HCT116 (cell line): ENCODE results near the gene LHX3. TPM values are rescaled to one million over a fixed set of nuclear protein-coding genes. Genes with fewer than 3 reads are reported as not detected.

ENCODE experiments used
- ATAC-seq: fragments of 200-7000 bp; cut with Tn5 transposase; 2 replicates; pipeline ENCODE4 v1.9.1; 2020; ENCODE audit warnings: mild to moderate bottlenecking, moderate library complexity
- BruUV-seq: library from RNA; stranded (reverse); fragments of 400-500 nt; replicated peaks from 2 replicates; lab custom pipeline; 2021; lab: Mats Ljungman, UMichigan
- CTCF ChIA-PET: fragments of 300-600 bp; sonication (Branson Sonifier 250); formaldehyde crosslinking; loops from one replicate; lab custom pipeline; 2021; ENCODE audit warnings: antibody characterized with exemption; lab: Charles Lee
- POLR2A ChIA-PET: fragments of 300-600, 350-600 bp; sonication (Branson Sonifier 250); formaldehyde crosslinking; loops from one replicate; lab custom pipeline; 2021; ENCODE audit warnings: antibody characterized with exemption; lab: Charles Lee
- RAD21 ChIA-PET, 2 experiments: fragments of 300-600 bp; sonication (Branson Sonifier 250); formaldehyde crosslinking; loops; one replicate each; lab custom pipeline; 2023; ENCODE audit warnings: low total read pairs in 2 of 2; ENCODE audit not compliant: uncharacterized antibody in 2 of 2, unreplicated experiment in 2 of 2, low non-redundant PET in 1 of 2; lab: Charles Lee
- DNase-seq: peaks from one replicate; pipeline ENCODE4 v3.0.0-alpha.2; 2010; ENCODE audit warnings: low read depth, low spot score
- H2AFZ ChIP-seq: fragments of 200-600 bp; shearing (Covaris generic), sonication (generic); 2 replicates; pipeline ENCODE4 v1.6.1; 2017; ENCODE audit warnings: low read depth, mixed run types, mixed read lengths, antibody characterized with exemption, low read length; ENCODE audit not compliant: poor library complexity, severe bottlenecking
- H3K27ac ChIP-seq: 2 replicates; pipeline ENCODE4 v1.5.1; 2012; ENCODE audit warnings: low read depth, low read length
- H3K27me3 ChIP-seq: fragments of 200-600 bp; sonication (generic); 2 replicates; pipeline ENCODE4 v1.6.1; 2016; ENCODE audit warnings: mixed run types, low read length, mixed read lengths; ENCODE audit not compliant: insufficient read depth
- H3K36me3 ChIP-seq, 2 experiments: fragments of 200-500 bp in 1 of 2; fragments of 200-600 bp in 1 of 2; sonication (Bioruptor generic) in 1 of 2; sonication (generic) in 1 of 2; 2 replicates each; pipeline versions ENCODE4 v1.5.1 to v1.6.1; 2014 to 2016; ENCODE audit warnings: low read length in 2 of 2, inconsistent platforms in 1 of 2, mixed read lengths in 1 of 2, mixed run types in 1 of 2; ENCODE audit not compliant: insufficient read depth in 2 of 2, control insufficient read depth in 1 of 2
- H3K4me1 ChIP-seq, 2 experiments: fragments of 200-600 bp in 1 of 2; sonication (generic) in 1 of 2; 2 replicates each; pipeline versions ENCODE4 v1.5.1 to v1.6.1; 2012 to 2017; ENCODE audit warnings: low read length in 2 of 2, inconsistent platforms in 1 of 2, mild to moderate bottlenecking in 1 of 2, mixed read lengths in 1 of 2, mixed run types in 1 of 2, moderate library complexity in 1 of 2; ENCODE audit not compliant: insufficient read depth in 2 of 2, control insufficient read depth in 1 of 2
- H3K4me2 ChIP-seq: fragments of 200-600 bp; sonication (generic); 2 replicates; pipeline ENCODE4 v1.6.1; 2017; ENCODE audit warnings: mixed run types, low read length, mixed read lengths
- H3K4me3 ChIP-seq, 2 experiments: fragments of 200-600 bp in 1 of 2; sonication (generic) in 1 of 2; replicated peaks in 1 of 2; 2 replicates each; pipeline ENCODE4 v1.5.1; 2011 to 2016; ENCODE audit warnings: low read length in 2 of 2, control low read depth in 1 of 2, low read depth in 1 of 2, mild to moderate bottlenecking in 1 of 2, mixed read lengths in 1 of 2, mixed run types in 1 of 2
- H3K79me2 ChIP-seq: fragments of 200-600 bp; sonication (generic); 2 replicates; pipeline ENCODE4 v1.6.1; 2017; ENCODE audit warnings: mild to moderate bottlenecking, mixed run types, low read length, moderate library complexity, mixed read lengths; ENCODE audit not compliant: insufficient read depth
- H3K9ac ChIP-seq: fragments of 200-600 bp; sonication (generic); 2 replicates; pipeline ENCODE4 v1.6.1; 2016; ENCODE audit warnings: low read length, mixed read lengths
- H3K9me2 ChIP-seq: fragments of 200-600 bp; sonication (generic), shearing (Covaris generic); 2 replicates; pipeline ENCODE4 v1.6.1; 2017; ENCODE audit warnings: mixed run types, mild to moderate bottlenecking, moderate library complexity; ENCODE audit not compliant: insufficient read depth
- H3K9me3 ChIP-seq, 2 experiments: fragments of 200-500 bp in 1 of 2; fragments of 200-600 bp in 1 of 2; sonication (Bioruptor generic) in 1 of 2; sonication (generic) in 1 of 2; 2 replicates each; pipeline ENCODE4 v1.6.1; 2014 to 2017; ENCODE audit warnings: low read length in 2 of 2, mixed read lengths in 2 of 2, inconsistent platforms in 1 of 2, low read depth in 1 of 2, mild to moderate bottlenecking in 1 of 2, mixed run types in 1 of 2, moderate library complexity in 1 of 2; ENCODE audit not compliant: control insufficient read depth in 1 of 2, insufficient read depth in 1 of 2
- H4K20me1 ChIP-seq: fragments of 200-600 bp; sonication (generic), shearing (Covaris generic); 2 replicates; pipeline ENCODE4 v1.6.1; 2017; ENCODE audit warnings: mixed run types, mild to moderate bottlenecking, moderate library complexity; ENCODE audit not compliant: insufficient read depth
- CBX3 ChIP-seq: IDR thresholded peaks from 2 replicates; pipeline ENCODE4 v1.6.1; 2012; ENCODE audit warnings: low read depth
- CTCF ChIP-seq, 3 experiments: fragments of 200-600 bp in 1 of 3; sonication (generic) in 1 of 3; IDR thresholded peaks in 2 of 3; conservative IDR thresholded peaks in 1 of 3; 2 replicates each; pipeline ENCODE4 v1.5.1; 2012 to 2017; ENCODE audit warnings: low read depth in 2 of 3, low read length in 2 of 3, antibody characterized with exemption in 1 of 3, borderline replicate concordance in 1 of 3, control low read depth in 1 of 3, mild to moderate bottlenecking in 1 of 3, mixed read lengths in 1 of 3, mixed run types in 1 of 3, moderate library complexity in 1 of 3; ENCODE audit not compliant: insufficient read depth in 1 of 3
- EGR1 ChIP-seq: IDR thresholded peaks from 2 replicates; pipeline ENCODE4 v1.6.1; 2012; ENCODE audit warnings: low read depth
- ELF1 ChIP-seq: IDR thresholded peaks from 2 replicates; pipeline ENCODE4 v1.6.1; 2012; ENCODE audit warnings: low read depth, borderline replicate concordance
- EZH2 ChIP-seq: fragments of 200-600 bp; sonication (generic); IDR thresholded peaks from 2 replicates; pipeline ENCODE4 v1.6.1; 2017; ENCODE audit warnings: antibody characterized with exemption, mixed run types
- EZH2phosphoT487 ChIP-seq: fragments of 200-600 bp; IDR thresholded peaks from 2 replicates; pipeline ENCODE4 v1.6.1; 2018; ENCODE audit warnings: antibody characterized with exemption, borderline replicate concordance
- JUND ChIP-seq: IDR thresholded peaks from 2 replicates; pipeline ENCODE4 v1.6.1; 2012
- POLR2A ChIP-seq: IDR thresholded peaks from 2 replicates; pipeline ENCODE4 v1.7.0; 2011; ENCODE audit warnings: borderline replicate concordance; ENCODE audit not compliant: insufficient read depth, insufficient read length; ENCODE audit errors: extremely low read depth
- POLR2AphosphoS5 ChIP-seq: IDR thresholded peaks from 2 replicates; pipeline ENCODE4 v1.6.1; 2011; ENCODE audit warnings: mild to moderate bottlenecking, low read depth, low read length, moderate library complexity
- SRF ChIP-seq: IDR thresholded peaks from 2 replicates; pipeline ENCODE4 v1.6.1; 2012; ENCODE audit warnings: low read depth
- YY1 ChIP-seq: IDR thresholded peaks from 2 replicates; pipeline ENCODE4 v1.6.1; 2011; ENCODE audit warnings: low read length, low read depth, moderate library complexity, mild to moderate bottlenecking; ENCODE audit not compliant: insufficient replicate concordance; ENCODE audit errors: extremely low read depth
- intact Hi-C: fragments of 100-400 bp; cut with micrococcal nuclease; formaldehyde crosslinking; loops from 2 replicates; pipeline ENCODE4 v1.10.0; 2022
- total RNA-seq: library from RNA; stranded (reverse); gene quantifications from one replicate; pipeline ENCODE4 v1.2.1, GENCODE V29; 2021; ENCODE audit not compliant: unreplicated experiment
- TF ChIP-seq, protein P1 (sequence below): IDR thresholded peaks from 2 replicates; pipeline ENCODE4 v1.6.1; 2012; ENCODE audit warnings: low read depth

Gene LHX3
- total RNA-seq, 1 experiment from 2014 or later = not detected

GRCh38 chr9:136216541-136217244, 11.8 kb upstream of the LHX3 start (continued):
- TF ChIP-seq, protein P1, sequence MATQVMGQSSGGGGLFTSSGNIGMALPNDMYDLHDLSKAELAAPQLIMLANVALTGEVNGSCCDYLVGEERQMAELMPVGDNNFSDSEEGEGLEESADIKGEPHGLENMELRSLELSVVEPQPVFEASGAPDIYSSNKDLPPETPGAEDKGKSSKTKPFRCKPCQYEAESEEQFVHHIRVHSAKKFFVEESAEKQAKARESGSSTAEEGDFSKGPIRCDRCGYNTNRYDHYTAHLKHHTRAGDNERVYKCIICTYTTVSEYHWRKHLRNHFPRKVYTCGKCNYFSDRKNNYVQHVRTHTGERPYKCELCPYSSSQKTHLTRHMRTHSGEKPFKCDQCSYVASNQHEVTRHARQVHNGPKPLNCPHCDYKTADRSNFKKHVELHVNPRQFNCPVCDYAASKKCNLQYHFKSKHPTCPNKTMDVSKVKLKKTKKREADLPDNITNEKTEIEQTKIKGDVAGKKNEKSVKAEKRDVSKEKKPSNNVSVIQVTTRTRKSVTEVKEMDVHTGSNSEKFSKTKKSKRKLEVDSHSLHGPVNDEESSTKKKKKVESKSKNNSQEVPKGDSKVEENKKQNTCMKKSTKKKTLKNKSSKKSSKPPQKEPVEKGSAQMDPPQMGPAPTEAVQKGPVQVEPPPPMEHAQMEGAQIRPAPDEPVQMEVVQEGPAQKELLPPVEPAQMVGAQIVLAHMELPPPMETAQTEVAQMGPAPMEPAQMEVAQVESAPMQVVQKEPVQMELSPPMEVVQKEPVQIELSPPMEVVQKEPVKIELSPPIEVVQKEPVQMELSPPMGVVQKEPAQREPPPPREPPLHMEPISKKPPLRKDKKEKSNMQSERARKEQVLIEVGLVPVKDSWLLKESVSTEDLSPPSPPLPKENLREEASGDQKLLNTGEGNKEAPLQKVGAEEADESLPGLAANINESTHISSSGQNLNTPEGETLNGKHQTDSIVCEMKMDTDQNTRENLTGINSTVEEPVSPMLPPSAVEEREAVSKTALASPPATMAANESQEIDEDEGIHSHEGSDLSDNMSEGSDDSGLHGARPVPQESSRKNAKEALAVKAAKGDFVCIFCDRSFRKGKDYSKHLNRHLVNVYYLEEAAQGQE = no peak
- TF ChIP-seq EZH2 = no peak
- no peak for TF ChIP-seq CBX3
- no peak for TF ChIP-seq CTCF (IDR thresholded peaks at IDR 0.05 in 2 of 3, conservative IDR thresholded peaks at IDR 0.05 in 1 of 3; ENCODE audit: borderline replicate concordance in 1 of 3, insufficient read depth in 1 of 3, low read depth in 2 of 3, low read length in 2 of 3)
- TF ChIP-seq YY1 = no peak
- no peak for TF ChIP-seq JUND
- TF ChIP-seq POLR2A = no peak

DNA sequence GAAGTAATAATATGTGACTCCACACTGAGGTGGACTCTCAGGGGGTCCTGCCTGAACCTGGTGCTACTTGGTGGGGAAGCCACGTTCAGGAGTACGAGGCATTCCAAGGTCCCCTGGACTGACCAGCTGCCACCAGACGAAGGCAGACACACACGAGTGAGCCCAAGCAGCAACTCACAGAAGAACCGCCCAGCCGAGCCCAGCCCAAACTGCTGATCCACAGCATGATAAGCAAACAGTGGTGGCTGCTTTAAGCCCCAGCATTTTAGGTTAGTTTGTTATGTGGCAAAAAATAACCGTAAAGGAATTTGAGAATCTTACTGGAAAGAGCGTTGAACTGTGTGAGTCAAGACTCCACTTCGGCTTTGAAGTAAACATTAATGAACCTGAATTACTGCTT, 8.8 kb upstream of the LHX3 start:
- Histone ChIP-seq H3K9ac (no peak overlapping the region), H3K4me1 (no peaks in the 10 kb centered on the region), H3K4me3 (no peak overlapping the region), H3K27ac (no peak overlapping the region), H3K79me2 (no peaks in the 10 kb centered on the region), H3K9me2 (no peaks in the 10 kb centered on the region), H4K20me1 (no peaks in the 10 kb centered on the region), H3K9me3 (no peaks in the 10 kb centered on the region), H3K36me3 (peaks cover 21 to 36% of the 10 kb centered on the region in 2 experiments; a peak in 3 of 4 replicates), H2AFZ (no peak overlapping the region), H3K4me2 (no peak overlapping the region), H3K27me3 (no peaks in the 10 kb centered on the region)
- no peak for DNase-seq
- CTCF ChIA-PET = no interaction called here
- RAD21 ChIA-PET = no interaction called here
- POLR2A ChIA-PET = no interaction called here
- intact Hi-C loops = no loop called here
- ATAC-seq = no peak
- BruUV-seq = no TSS peak
- TF ChIP-seq ELF1 (no peak), EGR1 (no peak), EZH2phosphoT487 (no peak), POLR2AphosphoS5 (no peak), CTCF (IDR thresholded peaks at IDR 0.05 in 2 of 3, conservative IDR thresholded peaks at IDR 0.05 in 1 of 3; ENCODE audit: borderline replicate concordance in 1 of 3, insufficient read depth in 1 of 3, low read depth in 2 of 3, low read length in 2 of 3) (no peak), SRF (no peak), EZH2 (no peak)
- TF ChIP-seq, protein P1 = no peak
